NCI-H524 (cell line): ENCODE measurements around the gene KCNH6.

Experiments used
- DNase-seq, 2 experiments: peaks; one replicate each; lab custom pipeline; 2025; lab: John Stamatoyannopoulos, UW

Gene KCNH6

DNA sequence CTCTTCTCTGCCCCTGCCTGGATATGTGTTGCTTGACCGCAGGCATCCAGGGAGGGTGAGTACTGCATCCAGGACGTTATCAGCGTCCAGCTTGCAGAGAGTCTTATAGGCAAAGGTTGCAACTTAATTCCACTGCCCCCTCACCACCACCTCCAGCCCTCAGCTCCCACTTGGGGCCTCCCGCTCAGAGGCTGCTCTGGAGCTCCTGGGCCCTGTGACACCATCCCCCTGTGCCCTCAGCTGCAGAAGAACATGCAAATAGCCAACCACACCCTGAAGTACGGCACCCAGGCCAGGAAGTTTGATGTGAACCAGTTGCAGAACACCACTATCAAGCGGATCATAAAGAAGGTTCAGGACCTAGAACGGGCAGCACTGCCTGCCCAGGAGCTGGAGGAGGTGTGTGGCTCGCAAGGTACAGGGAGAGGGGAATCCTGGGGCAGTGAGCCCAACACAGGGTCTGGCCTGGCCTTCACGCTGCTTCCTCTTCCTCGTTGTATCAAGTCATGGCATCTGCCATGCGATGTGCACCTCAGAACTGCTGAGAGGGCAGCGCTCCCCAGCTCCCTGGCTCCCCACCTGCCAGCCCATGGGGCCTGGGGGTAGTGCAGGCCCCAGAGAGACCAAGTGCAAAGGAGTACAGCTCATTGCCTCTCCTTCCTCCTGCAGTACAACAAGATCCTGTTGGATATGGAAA lies 36.7 kb upstream of the KCNH6 start:
- no peak for DNase-seq

DNA sequence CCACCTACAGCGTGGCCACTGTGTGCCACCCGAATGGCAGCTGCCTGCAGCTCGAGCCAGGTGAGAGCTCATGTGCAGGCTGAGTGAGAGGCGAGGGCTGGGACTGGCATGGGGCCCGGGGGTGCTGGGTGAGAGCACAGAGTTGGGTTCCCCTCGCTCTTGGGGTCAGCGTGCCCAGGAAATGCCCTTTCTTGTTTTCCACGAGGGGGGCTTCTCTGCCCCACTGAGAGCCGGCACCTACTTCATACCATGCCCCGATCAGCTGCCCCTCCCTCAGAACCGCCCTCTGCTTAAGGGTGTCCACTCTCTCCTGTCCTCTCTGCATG lies 36.2 kb upstream of the KCNH6 start:
- DNase-seq = no peak

DNA sequence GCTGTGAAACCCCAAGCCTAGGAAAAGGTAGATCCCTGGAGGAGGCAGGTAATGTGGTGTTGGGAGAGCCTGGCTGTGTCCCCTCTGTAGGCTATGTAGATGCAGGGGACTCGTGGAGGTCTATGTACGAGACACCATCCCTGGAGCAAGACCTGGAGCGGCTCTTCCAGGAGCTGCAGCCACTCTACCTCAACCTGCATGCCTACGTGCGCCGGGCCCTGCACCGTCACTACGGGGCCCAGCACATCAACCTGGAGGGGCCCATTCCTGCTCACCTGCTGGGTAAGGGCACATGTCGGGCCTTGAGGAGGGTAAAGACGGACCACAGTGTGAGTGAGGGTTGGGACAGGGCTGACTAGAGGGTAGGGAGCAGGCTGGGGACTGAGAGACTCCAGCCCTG lies 34.3 kb upstream of the KCNH6 start:
- no peak for DNase-seq

DNA sequence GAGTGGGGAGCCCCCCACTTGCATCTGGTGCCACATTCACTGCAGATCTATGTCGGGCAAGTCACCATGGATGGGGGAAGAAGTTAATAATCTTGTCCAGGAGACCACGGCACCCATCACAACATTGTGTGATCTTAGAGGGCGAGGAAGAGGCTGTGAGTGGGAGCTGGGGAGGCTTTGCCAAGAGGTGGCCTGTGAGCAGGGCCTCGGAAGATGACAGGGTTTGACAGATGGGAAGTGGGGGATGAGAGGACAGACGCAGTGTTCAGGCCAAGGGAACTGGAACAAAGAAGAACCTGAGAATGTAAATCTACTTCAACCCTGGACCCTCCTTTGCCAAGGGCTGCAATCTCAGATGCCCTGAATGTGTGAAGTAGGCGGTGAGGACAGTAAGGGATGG lies 33.9 kb upstream of the KCNH6 start:
- DNase-seq = peak; percentile 57 to 62

DNA sequence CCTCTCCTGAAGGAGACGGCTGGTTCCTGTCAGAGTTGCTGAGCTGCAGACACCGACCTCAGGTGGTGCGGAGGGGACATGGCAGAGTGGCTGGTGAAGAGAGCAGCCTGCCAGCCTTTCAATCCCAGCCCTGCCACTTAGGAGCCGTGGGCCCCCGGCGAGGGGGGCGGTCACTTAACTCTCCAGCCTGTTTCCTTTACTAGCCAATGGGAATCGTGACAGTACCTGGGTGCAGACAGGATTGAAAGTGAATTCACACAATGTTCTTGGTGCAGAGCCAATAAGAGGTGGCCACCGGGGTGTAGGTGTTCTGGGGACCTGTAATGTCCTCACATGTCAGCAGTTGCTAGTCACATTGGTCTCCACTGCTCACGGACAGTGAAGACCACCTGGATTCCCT lies 32.8 kb upstream of the KCNH6 start:
- DNase-seq = peak; percentile 12 to 74

DNA sequence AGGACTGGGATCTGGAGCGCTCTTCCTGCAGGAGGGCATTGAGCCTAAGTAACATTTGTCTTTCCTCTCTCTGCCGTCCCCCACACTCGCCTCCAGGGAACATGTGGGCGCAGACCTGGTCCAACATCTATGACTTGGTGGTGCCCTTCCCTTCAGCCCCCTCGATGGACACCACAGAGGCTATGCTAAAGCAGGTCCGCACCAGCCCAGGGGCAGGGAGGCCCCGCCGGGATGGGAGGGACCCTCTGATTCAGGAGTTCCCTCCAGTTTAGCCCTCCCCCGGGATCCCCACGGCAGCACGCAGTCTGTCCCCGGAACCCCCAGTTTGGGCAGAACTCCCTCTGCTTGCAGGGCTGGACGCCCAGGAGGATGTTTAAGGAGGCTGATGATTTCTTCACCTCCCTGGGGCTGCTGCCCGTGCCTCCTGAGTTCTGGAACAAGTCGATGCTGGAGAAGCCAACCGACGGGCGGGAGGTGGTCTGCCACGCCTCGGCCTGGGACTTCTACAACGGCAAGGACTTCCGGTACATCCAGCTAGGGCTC lies 32.2 kb upstream of the KCNH6 start:
- no peak for DNase-seq

DNA sequence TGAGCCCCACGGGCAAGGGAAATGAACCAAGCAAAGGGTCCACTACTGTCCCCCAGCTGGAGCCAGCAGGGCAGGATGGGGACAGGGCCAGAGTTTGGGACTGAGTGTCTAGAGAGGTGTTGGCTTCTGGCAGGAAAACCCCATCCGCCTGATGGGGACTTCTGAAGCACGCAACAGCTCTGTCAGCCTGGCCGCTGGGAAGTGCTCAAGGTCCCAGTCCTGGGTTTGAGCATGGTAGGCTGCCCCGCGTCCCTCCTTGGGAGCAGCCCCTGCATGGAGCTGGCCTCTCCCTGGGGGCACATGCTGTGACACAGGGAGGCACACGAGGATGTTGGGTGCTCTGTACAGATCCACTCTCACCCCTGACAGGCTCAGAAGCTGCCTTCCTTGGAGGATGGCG lies 31.7 kb upstream of the KCNH6 start:
- DNase-seq = no peak

DNA sequence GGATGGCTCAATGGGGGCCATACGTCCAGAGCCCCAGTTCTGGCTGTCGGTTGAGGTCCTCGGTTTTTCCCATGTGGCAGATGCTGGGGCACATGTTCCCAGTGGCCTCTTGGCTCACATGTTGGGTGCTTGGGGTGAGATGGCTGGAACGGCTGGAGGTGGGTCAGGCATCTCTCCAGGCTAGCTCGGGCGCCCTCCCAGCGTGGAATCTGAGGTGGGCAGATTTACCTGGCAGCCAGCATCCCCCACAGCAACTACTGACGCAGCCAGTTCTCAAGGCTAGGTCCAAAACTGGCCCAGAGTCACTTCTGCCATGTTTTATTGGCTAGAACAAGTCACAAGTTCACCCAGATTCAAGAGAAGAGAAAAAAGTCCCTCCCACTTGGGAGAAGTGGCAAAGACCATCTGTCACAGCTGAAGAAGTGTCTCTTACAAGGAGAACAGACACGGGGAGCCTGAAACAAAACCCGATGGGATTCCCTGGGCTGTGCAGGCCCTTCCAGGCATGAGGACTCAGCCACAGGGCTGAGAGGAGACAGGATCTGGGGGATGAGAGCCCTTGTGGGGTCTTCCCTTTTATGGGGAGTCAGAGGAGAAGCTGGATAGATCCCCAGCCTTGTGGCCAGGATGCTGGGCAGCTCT lies 31.1 kb upstream of the KCNH6 start:
- peak; percentile 96 to 99 for DNase-seq

DNA sequence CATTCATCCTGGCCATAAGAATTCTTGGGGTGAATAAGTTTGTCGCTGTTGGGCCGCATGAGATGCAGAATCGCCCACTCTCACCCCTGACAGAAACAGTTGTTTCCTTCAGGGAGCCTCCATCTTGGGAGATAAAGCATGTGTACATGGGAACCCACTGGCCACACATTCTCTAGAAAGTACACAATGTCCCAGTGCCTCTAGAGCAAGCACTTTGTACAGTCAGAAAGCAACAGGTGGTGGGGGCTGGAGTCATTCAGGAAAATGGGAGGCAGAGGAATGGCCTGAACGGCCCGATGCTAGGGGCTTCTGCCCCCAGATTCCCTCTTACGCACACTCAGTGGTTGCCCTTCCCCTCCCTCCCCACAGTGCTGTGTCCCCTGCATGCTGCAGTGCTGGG lies 30.2 kb upstream of the KCNH6 start:
- DNase-seq = no peak

DNA sequence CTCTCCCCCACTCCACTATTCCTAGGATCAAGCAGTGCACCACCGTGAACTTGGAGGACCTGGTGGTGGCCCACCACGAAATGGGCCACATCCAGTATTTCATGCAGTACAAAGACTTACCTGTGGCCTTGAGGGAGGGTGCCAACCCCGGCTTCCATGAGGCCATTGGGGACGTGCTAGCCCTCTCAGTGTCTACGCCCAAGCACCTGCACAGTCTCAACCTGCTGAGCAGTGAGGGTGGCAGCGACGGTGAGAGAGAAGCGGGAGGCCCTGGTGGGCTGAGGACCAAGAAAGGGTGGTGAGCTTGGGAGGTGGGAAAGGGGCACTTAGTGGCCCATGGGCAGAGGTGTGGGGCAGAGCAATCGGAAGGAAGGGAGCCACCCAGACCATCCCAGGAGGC lies 29.7 kb upstream of the KCNH6 start:
- no peak for DNase-seq

DNA sequence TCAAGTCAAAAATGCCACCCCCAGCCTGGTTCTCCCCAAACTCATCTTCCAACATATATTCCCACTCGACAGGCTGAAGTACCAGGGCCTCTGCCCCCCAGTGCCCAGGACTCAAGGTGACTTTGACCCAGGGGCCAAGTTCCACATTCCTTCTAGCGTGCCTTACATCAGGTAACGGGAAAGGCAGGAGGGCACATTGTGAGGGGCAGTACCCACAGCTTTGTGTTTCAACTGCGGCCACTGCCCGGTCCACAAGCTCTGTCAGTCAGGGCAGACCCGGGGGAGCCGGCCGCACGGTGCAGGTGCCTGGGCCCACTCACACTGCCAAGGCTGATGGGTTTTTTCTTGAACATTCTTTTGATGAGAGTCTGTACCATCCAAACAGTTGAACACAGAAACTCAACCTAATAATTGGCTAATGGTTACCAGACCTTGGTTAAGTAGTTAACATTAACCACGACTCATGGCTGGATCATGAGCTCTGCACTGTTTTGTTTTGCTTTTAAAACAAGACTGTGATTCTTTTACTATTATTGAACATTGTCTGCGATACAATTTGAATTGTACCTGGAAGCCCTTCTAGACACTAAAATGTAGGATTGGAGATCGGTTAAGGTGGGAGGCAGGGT lies 28.7 kb upstream of the KCNH6 start:
- DNase-seq = no peak

DNA sequence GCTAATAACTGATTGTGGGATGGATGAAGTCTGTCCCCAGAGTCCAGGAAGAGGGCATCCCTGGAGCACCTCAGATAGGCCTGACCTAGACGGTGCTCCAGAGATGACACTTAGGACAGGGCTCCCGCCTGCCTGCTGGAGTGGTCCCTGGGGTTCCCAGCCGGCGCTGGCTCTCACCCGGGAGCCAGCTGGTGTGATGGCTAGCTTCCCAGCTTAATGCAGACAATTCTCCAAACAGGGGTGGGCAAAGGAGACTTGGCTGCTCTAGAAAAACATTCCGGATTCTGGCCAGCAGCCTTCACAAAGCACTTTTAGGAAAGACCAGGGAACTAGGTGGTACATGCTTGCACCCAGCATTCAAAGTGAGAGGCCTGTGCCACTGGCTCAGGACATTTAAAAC lies 27.7 kb upstream of the KCNH6 start:
- DNase-seq = peak; percentile 23 to 61

DNA sequence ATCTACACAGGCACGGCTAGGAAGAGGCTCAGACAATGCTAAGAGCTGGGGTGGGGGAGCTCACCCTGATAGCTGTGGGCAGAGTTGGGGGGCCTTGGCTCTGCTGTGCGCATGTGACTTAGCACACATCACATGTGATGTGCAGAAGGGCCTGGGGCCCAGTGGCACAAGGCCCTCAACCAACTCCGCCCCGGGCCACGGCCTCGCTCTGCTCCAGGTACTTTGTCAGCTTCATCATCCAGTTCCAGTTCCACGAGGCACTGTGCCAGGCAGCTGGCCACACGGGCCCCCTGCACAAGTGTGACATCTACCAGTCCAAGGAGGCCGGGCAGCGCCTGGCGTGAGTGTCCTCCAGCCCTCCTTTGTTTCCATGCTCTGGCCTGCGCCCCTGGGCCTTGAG lies 27.0 kb upstream of the KCNH6 start:
- no peak for DNase-seq

DNA sequence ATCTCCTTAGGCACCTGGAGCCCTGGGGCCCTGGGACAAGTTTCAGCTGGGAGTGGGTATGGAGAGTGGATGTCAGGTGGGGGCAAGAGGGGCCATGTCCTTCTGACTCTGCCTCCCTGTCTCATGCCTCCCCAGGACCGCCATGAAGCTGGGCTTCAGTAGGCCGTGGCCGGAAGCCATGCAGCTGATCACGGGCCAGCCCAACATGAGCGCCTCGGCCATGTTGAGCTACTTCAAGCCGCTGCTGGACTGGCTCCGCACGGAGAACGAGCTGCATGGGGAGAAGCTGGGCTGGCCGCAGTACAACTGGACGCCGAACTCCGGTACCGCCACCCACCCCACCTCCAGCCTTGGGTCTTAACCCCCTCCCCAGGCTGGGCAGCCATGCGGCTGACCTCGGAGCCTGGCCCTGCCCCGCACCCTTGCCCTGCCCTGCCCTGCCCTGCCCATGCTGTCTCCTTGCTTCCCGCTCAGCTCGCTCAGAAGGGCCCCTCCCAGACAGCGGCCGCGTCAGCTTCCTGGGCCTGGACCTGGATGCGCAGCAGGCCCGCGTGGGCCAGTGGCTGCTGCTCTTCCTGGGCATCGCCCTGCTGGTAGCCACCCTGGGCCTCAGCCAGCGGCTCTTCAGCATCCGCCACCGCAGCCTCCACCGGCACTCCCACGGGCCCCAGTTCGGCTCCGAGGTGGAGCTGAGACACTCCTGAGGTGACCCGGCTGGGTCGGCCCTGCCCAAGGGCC lies 26.3 kb upstream of the KCNH6 start:
- DNase-seq = no peak

DNA sequence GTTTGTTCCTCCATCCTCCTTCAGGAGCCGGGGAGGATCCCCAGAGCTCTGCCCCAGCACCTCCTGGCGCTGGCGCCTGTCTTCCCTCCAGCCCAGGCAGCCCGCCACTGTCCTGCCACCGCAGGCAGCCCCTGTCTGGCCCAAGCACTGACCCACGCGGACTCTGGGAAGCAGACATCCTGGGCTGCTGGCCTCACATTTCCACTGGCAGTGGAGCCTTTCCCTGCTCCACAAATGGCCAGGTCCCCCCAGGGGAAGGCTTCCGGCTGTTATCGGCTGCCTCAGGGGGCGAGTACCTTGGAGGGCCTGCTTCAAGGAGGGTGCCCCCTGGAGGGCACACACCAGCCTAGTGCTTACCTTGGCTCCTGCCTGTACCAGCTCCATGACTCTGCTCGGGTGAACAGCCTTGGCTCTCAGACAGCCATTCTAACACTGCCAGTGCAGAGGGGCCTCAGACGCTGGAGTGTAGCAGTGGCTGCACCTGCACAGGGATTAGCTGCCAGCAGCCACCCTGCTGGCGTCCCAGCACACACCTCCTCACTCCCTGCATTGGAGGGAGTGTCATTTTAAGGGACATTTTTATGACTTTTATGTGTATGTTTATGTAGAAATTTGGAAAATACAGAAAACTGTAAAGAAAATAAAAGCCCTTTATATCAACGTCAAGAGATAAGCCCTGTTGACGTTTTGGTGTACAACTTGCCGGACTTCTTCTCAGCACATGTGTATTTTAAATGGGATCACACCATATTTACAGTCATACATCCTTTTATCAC lies 25.3 kb upstream of the KCNH6 start:
- DNase-seq = peak; percentile 78 to 83

DNA sequence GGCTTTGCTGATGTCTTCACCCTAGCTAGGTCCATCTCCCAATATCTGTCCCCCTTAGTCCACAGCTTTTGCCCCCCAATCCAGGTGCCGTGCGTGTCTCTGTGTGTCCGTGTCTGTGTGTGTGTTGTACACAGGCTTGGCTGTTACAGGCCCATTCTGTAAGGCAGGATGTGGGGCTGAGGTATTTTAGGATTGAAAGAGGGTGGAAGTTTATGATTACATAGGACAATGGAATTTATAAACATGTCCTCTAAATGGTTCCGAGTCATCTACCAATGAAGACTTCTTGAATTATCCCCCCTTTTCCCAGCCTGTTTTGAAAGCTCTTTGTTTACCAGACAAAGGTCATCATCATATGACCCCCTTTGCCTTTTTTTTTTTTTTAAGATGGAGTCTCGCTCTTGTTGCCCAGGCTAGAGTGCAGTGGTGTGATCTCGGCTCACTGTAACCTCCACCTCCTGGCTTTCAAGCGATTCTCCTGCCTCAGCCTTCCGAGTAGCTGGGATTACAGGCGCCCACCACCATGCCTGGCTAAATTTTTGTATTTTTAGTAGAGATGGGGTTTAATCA lies 24.4 kb upstream of the KCNH6 start:
- no peak for DNase-seq

DNA sequence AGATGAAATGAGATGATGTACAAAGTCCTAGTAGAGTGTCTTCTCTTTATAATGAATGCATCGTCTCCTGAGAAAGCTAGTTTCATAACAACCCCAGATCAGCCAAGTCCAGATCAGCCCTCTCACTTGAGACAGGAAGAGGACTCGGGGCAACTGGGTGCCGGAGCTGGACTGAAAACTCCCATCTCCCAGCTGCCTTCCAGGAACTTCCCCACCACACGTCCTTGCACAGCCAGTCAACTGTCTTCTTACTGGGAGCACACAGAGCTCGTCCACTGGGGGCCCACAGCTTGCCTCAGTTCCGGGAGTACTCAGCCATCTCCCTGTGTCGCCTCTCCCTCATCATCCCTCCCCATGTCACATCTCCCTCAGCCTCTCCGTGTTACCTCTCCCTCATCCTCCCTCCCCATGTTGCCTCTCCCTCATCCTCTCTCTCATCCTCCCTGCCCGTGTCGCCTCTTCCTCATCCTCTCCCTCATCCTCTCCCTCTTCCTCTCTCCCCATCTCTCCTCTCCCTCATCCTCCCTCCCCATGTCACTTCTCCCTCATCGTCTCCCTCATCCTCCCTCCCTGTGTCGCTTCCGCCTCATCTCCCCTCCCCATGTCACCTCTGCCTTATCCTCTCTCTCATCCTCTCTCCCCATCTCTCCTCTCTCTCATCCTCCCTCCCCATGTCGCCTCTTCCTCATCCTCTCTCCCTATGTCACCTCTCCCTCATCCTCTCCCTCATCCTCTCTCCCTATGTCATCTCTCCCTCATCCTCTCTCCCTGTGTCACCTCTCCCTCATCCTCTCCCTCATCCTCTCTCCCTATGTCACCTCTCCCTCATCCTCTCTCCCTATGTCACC lies 22.4 kb upstream of the KCNH6 start:
- DNase-seq = no peak

DNA sequence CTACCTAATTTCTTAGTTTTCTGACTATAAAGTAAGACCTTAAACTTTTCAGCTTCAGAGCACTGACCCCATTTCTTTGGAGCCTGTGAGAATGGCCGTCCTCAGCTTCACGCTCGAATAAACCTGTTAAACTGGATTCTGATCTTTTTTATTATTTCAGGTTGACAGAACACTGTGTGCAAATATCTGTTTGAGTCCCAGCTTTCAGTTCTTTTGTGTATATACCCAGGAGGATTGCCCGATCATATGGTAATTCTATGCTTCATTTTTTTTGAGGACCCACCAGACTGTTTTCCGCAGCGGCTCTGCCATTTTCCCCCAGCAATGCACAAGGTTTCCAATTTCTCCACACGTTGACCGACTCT lies 19.8 kb upstream of the KCNH6 start:
- DNase-seq = no peak

DNA sequence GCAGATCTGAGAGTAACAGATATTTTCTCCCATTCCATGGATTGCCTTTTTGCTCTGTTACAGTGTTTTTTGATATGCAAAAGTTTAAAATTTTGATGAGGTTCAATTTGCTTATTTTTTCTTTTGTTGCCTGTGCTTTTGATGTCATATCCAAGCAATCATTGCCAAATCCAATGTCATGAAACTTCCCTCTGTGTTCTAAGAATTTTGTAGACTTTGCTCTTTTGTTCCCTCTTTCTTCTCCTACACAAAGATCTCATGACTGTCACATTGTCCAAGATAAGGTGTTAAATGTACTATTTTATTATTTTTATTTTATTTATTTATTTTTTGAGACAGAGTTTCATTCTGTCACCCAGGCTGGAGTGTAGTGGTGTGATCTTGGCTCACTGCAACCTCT lies 18.9 kb upstream of the KCNH6 start:
- DNase-seq = no peak

DNA sequence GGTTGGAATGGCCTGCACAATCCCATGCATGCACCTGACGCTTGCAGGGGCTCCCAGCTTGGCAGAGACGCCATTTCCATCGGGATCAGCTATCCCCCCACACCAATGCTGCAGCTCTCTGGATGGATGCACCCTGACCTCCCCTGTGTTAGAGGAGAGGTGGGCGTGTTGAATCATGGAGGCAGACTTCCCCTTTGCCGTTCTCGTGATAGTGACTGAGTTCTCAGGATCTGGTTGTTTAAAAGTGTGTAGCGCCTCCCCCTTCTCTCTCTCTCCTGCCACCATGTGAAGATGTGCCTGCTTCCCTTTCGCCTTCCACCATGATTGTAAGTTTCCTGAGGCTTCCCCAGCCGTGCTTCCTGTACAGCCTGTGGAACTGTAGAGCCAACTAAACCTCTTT lies 17.8 kb upstream of the KCNH6 start:
- no peak for DNase-seq

DNA sequence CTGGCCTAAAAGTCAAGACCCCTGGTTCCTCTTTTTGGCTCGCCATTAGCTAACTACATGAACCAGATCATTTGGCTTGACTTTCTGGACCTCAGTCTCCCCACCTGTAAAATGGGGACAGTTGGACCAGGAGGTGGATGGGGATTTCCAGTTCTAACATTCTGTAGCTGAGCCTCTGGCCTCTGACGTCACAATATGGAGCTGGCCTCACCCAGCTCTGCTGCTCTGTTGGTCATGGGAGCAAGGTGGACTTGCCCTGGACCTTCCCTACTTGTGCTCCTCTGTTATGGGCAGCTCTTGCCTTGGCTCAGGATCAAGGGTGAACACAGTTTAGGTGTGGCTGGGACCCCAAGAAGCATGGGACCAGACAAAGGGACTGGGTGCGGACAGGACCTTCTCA lies 16.5 kb upstream of the KCNH6 start:
- no peak for DNase-seq
